Thyroid gland (tissue), 4 donors: Measurements from ENCODE around the gene TRIM25. TPM values are rescaled to one million over a fixed set of nuclear protein-coding genes. Genes with fewer than 3 reads are reported as not detected.

ENCODE experiments used
- DNase-seq, 2 donors: peaks; one replicate each; pipeline ENCODE4 v3.0.0-alpha.2; 2019
- H3K27ac ChIP-seq, 3 donors: fragments of 200-600 bp; sonication (generic); 1 replicate in 2 of 3; 2 replicates in 1 of 3; pipeline ENCODE4 v1.5.1; 2016 to 2019; ENCODE audit warnings: mild to moderate bottlenecking in 1 of 3, moderate library complexity in 1 of 3
- H3K27me3 ChIP-seq: fragments of 200-600 bp; sonication (generic); one replicate; pipeline ENCODE4 v1.5.1; 2019
- H3K36me3 ChIP-seq, 2 donors: fragments of 200-600 bp; sonication (generic); one replicate each; pipeline ENCODE4 v1.5.1; 2016 to 2019
- H3K4me1 ChIP-seq, 2 donors: fragments of 200-600 bp; sonication (generic); one replicate each; pipeline ENCODE4 v1.5.1; 2017 to 2019
- H3K4me3 ChIP-seq, 3 donors: fragments of 200-600 bp; sonication (generic); replicated peaks in 1 of 3; 1 replicate in 2 of 3; 2 replicates in 1 of 3; pipeline ENCODE4 v1.5.1; 2016; ENCODE audit warnings: mild to moderate bottlenecking in 1 of 3
- H3K9me3 ChIP-seq: fragments of 200-600 bp; sonication (generic); one replicate; pipeline ENCODE4 v1.5.1; 2017
- CTCF ChIP-seq, 6 experiments: fragments of 200-600 bp in 3 of 6; fragments of 450-650 bp in 3 of 6; sonication (generic) in 3 of 6; IDR thresholded peaks; one replicate each; pipeline ENCODE4 v1.5.1; 2016 to 2019; ENCODE audit warnings: antibody characterized with exemption in 6 of 6, mild to moderate bottlenecking in 2 of 6, inconsistent platforms in 1 of 6, moderate library complexity in 1 of 6
- POLR2A ChIP-seq, 2 donors: fragments of 450-650 bp; IDR thresholded peaks; one replicate each; pipeline ENCODE4 v1.6.1; 2017; ENCODE audit warnings: antibody characterized with exemption in 2 of 2, mild to moderate bottlenecking in 2 of 2, moderate library complexity in 1 of 2
- whole genome bisulfite sequencing, 2 donors: methylation state at CpG; one replicate each; pipeline ENCODE4 v1.1.5; 2017; 5-methylcytosine and 5-hydroxymethylcytosine counted together
- intact Hi-C: fragments of 100-400 bp; cut with DNase I; formaldehyde crosslinking; loops from one replicate; pipeline ENCODE4 v1.15.1; 2023
- total RNA-seq, 4 donors: library from RNA; depleted of rRNA; stranded (reverse); fragments of >200 nt; gene quantifications; one replicate each; pipeline ENCODE4 v1.2.3, GENCODE V29; 2016

Gene TRIM25
- total RNA-seq, 4 donors from 2014 or later: 23.9 to 41.8 (median 32.7) TPM

- no peak for DNase-seq
- no peaks in the 10 kb centered on the region for H3K27me3 ChIP-seq
- no peak for TF ChIP-seq CTCF (IDR thresholded peaks at IDR 0.05)
- no peak for TF ChIP-seq POLR2A (IDR thresholded peaks at IDR 0.05)
- no peaks in the 10 kb centered on the region for H3K4me1 ChIP-seq
- intact Hi-C loops: no loop called here
- 75 to 76% methylated on average over 2 of the region's 2 CpGs for WGBS, 2 donors
- H3K4me3 ChIP-seq: no peak overlapping the region
- H3K9me3 ChIP-seq: no peaks in the 10 kb centered on the region
- peaks cover 18 to 36% of the 10 kb centered on the region in 2 donors for H3K36me3 ChIP-seq
- H3K27ac ChIP-seq: peak overlapping the region in 1 of 3 donors; percentile 2
Observed at GRCh38 chr17:56937687-56938086, 23.8 kb upstream of the TRIM25 start.

- DNase-seq: no peak
- intact Hi-C loops: no loop called here
- H3K36me3 ChIP-seq: peaks cover 16 to 34% of the 10 kb centered on the region in 2 donors
- H3K27me3 ChIP-seq: no peaks in the 10 kb centered on the region
- H3K27ac ChIP-seq: no peak overlapping the region
- 79 to 82% methylated on average over 6 of the region's 6 CpGs for WGBS, 2 donors
- H3K4me3 ChIP-seq: no peak overlapping the region
- no peaks in the 10 kb centered on the region for H3K9me3 ChIP-seq
- TF ChIP-seq CTCF (IDR thresholded peaks at IDR 0.05) (no peak), POLR2A (IDR thresholded peaks at IDR 0.05) (no peak)
- no peaks in the 10 kb centered on the region for H3K4me1 ChIP-seq
Observed at GRCh38 chr17:56936697-56937322, 23.0 kb upstream of the TRIM25 start.

GRCh38 chr17:56935461-56935860, 21.6 kb upstream of the TRIM25 start:
- WGBS, 2 donors: 89 to 93% methylated on average over 3 of the region's 3 CpGs
- Histone ChIP-seq H3K4me3 (no peak overlapping the region), H3K27ac (no peak overlapping the region), H3K27me3 (no peaks in the 10 kb centered on the region), H3K9me3 (no peaks in the 10 kb centered on the region), H3K36me3 (peaks cover 9 to 23% of the 10 kb centered on the region in 2 donors), H3K4me1 (no peaks in the 10 kb centered on the region)
- intact Hi-C loops: no loop called here
- no peak for DNase-seq
- no peak for TF ChIP-seq CTCF (IDR thresholded peaks at IDR 0.05)

- H3K36me3 ChIP-seq: peaks cover 9 to 21% of the 10 kb centered on the region in 2 donors
- no peaks in the 10 kb centered on the region for H3K27me3 ChIP-seq
- intact Hi-C loops: no loop called here
- H3K27ac ChIP-seq: no peak overlapping the region
- no peak overlapping the region for H3K4me3 ChIP-seq
- TF ChIP-seq POLR2A (IDR thresholded peaks at IDR 0.05): no peak
- 96% methylated on average over 4 of the region's 4 CpGs for WGBS, 2 donors
- DNase-seq: no peak
- H3K4me1 ChIP-seq: no peaks in the 10 kb centered on the region
- no peaks in the 10 kb centered on the region for H3K9me3 ChIP-seq
Observed at GRCh38 chr17:56934280-56934679, 20.4 kb upstream of the TRIM25 start.

GRCh38 chr17:56933868-56934267, 20.0 kb upstream of the TRIM25 start:
- intact Hi-C loops: no loop called here
- TF ChIP-seq CTCF (IDR thresholded peaks at IDR 0.05) (no peak), POLR2A (IDR thresholded peaks at IDR 0.05) (no peak)
- H3K36me3 ChIP-seq: peaks cover 9 to 21% of the 10 kb centered on the region in 2 donors
- no peak overlapping the region for H3K27ac ChIP-seq
- 85 to 97% methylated on average over 1 of the region's 1 CpG for WGBS, 2 donors
- H3K4me3 ChIP-seq: no peak overlapping the region
- no peaks in the 10 kb centered on the region for H3K27me3 ChIP-seq
- DNase-seq: no peak
- no peaks in the 10 kb centered on the region for H3K4me1 ChIP-seq
- no peaks in the 10 kb centered on the region for H3K9me3 ChIP-seq
